Lung (tissue), 12 donors: ENCODE measurements around the gene AKAP13. TPM values are rescaled to one million over a fixed set of nuclear protein-coding genes. Genes with fewer than 3 reads are reported as not detected.

Experiments used
- ATAC-seq: fragments of 200-7000 bp; cut with Tn5 transposase; one replicate; pipeline ENCODE4 v1.9.1; 2020; ENCODE audit warnings: moderate number of reproducible peaks; ENCODE audit not compliant: insufficient read depth, low FRiP score
- DNase-seq, 3 donors: peaks; one replicate each; pipeline ENCODE4 v3.0.0-alpha.2; 2013 to 2017
- H3K27ac ChIP-seq, 2 donors: one replicate each; pipeline ENCODE4 v1.5.1; 2013; ENCODE audit warnings: mild to moderate bottlenecking in 2 of 2, moderate library complexity in 2 of 2, control low read depth in 1 of 2, inconsistent platforms in 1 of 2, low read depth in 1 of 2, low read length in 1 of 2
- H3K27me3 ChIP-seq, 3 donors: one replicate each; pipeline ENCODE4 v1.5.1; 2013; ENCODE audit warnings: low read length in 2 of 3; ENCODE audit not compliant: control insufficient read depth in 3 of 3, insufficient read depth in 3 of 3
- H3K36me3 ChIP-seq, 4 donors: one replicate each; pipeline ENCODE4 v1.5.1; 2013; ENCODE audit warnings: low read length in 4 of 4, mild to moderate bottlenecking in 1 of 4, moderate library complexity in 1 of 4; ENCODE audit not compliant: control insufficient read depth in 4 of 4, insufficient read depth in 4 of 4
- H3K4me1 ChIP-seq, 5 donors: one replicate each; pipeline ENCODE4 v1.5.1; 2013; ENCODE audit warnings: low read length in 5 of 5, mild to moderate bottlenecking in 2 of 5, moderate library complexity in 1 of 5; ENCODE audit not compliant: control insufficient read depth in 5 of 5, insufficient read depth in 5 of 5
- H3K4me3 ChIP-seq: one replicate; pipeline ENCODE4 v1.5.1; 2013; ENCODE audit warnings: mild to moderate bottlenecking, control low read depth, moderate library complexity
- H3K9ac ChIP-seq, 2 donors: one replicate each; pipeline ENCODE4 v1.5.1; 2013; ENCODE audit warnings: low read length in 2 of 2, control low read depth in 1 of 2; ENCODE audit not compliant: insufficient read depth in 1 of 2
- H3K9me3 ChIP-seq, 4 donors: one replicate each; pipeline ENCODE4 v1.5.1; 2013; ENCODE audit warnings: low read length in 3 of 4, mild to moderate bottlenecking in 1 of 4, moderate library complexity in 1 of 4; ENCODE audit not compliant: control insufficient read depth in 4 of 4, insufficient read depth in 3 of 4
- CTCF ChIP-seq: IDR thresholded peaks from 2 replicates; pipeline ENCODE4 v1.5.1; 2012; ENCODE audit warnings: mild to moderate bottlenecking; ENCODE audit errors: control extremely low read depth, extremely low read depth
- WGBS, 2 donors: extraction: QIAGEN DNeasy Blood & Tissue Kit; methylation state at CpG; one replicate each; pipeline ENCODE4 v1.1.7; 2013; 5-methylcytosine and 5-hydroxymethylcytosine counted together
- polyA plus RNA-seq, 2 donors: library from polyadenylated mRNA; stranded (reverse); fragments of 200-250 nt; gene quantifications; one replicate each; pipeline ENCODE4 v1.2.1, GENCODE V29; 2013
- total RNA-seq, 2 donors: library from RNA; depleted of rRNA in 1 of 2; stranded (reverse); fragments of >200 nt in 1 of 2; gene quantifications; one replicate each; pipeline ENCODE4 v1.2.1, GENCODE V29; 2014 to 2021
- donor health status: control.
- donor health status: control.
- donor health status: Bipolar disorder and iron deficiency.
- donor health status: healthy.
- donor health status: DM: yes; HTN: yes; CAD: no.

The AKAP13 gene
- total and polyA plus RNA-seq, 4 donors = 102 to 1,115 (median 259) TPM

GRCh38 chr15:85753261-85753660 lies 372.9 kb downstream of the AKAP13 start:
- H3K27ac ChIP-seq = no peak overlapping the region
- no peak for ATAC-seq
- no peaks in the 10 kb centered on the region for H3K9me3 ChIP-seq
- 89 to 92% methylated on average over 1 of the region's 1 CpG for WGBS, 2 donors
- no peak for TF ChIP-seq CTCF
- H3K27me3 ChIP-seq = no peaks in the 10 kb centered on the region
- no peak overlapping the region for H3K9ac ChIP-seq
- H3K36me3 ChIP-seq = peaks cover 3 to 6% (median 5%) of the 10 kb centered on the region in 4 donors
- H3K4me3 ChIP-seq = no peak overlapping the region
- DNase-seq = no peak
- peaks cover 0 to 50% (median 14%) of the 10 kb centered on the region in 5 donors for H3K4me1 ChIP-seq

- H3K4me1 ChIP-seq = peaks cover 0 to 43% (median 14%) of the 10 kb centered on the region in 5 donors
- no peaks in the 10 kb centered on the region for H3K9me3 ChIP-seq
- no peak overlapping the region for H3K27ac ChIP-seq
- H3K27me3 ChIP-seq = no peaks in the 10 kb centered on the region
- no peak for TF ChIP-seq CTCF
- DNase-seq (no peak), ATAC-seq (no peak)
- H3K36me3 ChIP-seq = peaks cover 0 to 3% (median under 1%) of the 10 kb centered on the region in 4 donors
- no peak overlapping the region for H3K9ac ChIP-seq
- no peak overlapping the region for H3K4me3 ChIP-seq
- 79 to 82% methylated on average over 10 of the region's 10 CpGs for WGBS, 2 donors
Measured at GRCh38 chr15:85753791-85754452, 373.5 kb downstream of the AKAP13 start.

- Histone ChIP-seq H3K27me3 (no peaks in the 10 kb centered on the region), H3K9me3 (no peaks in the 10 kb centered on the region), H3K27ac (no peak overlapping the region), H3K4me3 (no peak overlapping the region), H3K4me1 (peaks cover 5 to 33% (median 12%) of the 10 kb centered on the region in 5 donors), H3K9ac (no peak overlapping the region), H3K36me3 (peaks cover 0 to 5% (median 2%) of the 10 kb centered on the region in 4 donors)
- no peak for TF ChIP-seq CTCF
- 71 to 79% methylated on average over 7 of the region's 7 CpGs for WGBS, 2 donors
- ATAC-seq = no peak
- peak; percentile 54 to 82 (median 71) for DNase-seq
Measured at GRCh38 chr15:85754989-85755388, 374.6 kb downstream of the AKAP13 start.
